PC-9 (cell line): ENCODE results near the gene DRC3.

ENCODE experiments used
- EZH2 ChIP-seq: fragments of 200-600 bp; sonication (generic); IDR thresholded peaks from 2 replicates; pipeline ENCODE4 v1.8.0; 2017; ENCODE audit warnings: antibody characterized with exemption, low read depth
- TF ChIP-seq, protein P1 (sequence below): fragments of 200-600 bp; sonication (generic); conservative IDR thresholded peaks from 2 replicates; pipeline ENCODE4 v1.6.1; 2017; ENCODE audit warnings: mixed run types, antibody characterized with exemption, mild to moderate bottlenecking, moderate library complexity

DNA sequence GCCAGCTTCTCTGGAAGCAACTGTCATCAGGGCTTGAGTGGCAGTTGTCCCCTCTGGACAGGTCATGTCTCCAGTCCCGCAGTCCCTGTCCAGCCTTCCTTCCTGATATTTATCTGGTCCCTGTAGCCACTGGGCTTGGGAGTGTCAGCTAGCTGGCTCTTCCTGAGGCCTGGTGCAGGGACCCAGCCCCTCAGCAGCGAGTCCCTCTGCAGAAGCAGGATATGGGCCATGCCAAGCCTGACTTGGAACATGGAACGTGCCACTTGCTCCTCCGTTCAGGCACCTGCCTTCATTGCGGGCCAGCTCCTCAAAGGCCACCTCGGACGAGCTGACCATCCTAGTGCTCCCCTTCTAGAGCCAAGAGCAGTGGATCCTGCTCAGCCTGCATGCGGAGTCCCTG is 26.3 kb downstream of the DRC3 start:
- TF ChIP-seq, protein P1, sequence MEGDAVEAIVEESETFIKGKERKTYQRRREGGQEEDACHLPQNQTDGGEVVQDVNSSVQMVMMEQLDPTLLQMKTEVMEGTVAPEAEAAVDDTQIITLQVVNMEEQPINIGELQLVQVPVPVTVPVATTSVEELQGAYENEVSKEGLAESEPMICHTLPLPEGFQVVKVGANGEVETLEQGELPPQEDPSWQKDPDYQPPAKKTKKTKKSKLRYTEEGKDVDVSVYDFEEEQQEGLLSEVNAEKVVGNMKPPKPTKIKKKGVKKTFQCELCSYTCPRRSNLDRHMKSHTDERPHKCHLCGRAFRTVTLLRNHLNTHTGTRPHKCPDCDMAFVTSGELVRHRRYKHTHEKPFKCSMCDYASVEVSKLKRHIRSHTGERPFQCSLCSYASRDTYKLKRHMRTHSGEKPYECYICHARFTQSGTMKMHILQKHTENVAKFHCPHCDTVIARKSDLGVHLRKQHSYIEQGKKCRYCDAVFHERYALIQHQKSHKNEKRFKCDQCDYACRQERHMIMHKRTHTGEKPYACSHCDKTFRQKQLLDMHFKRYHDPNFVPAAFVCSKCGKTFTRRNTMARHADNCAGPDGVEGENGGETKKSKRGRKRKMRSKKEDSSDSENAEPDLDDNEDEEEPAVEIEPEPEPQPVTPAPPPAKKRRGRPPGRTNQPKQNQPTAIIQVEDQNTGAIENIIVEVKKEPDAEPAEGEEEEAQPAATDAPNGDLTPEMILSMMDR, result no peak
- TF ChIP-seq EZH2, result no peak
